Measurements from ENCODE around the gene PRCP.

PRCP gene

DNA sequence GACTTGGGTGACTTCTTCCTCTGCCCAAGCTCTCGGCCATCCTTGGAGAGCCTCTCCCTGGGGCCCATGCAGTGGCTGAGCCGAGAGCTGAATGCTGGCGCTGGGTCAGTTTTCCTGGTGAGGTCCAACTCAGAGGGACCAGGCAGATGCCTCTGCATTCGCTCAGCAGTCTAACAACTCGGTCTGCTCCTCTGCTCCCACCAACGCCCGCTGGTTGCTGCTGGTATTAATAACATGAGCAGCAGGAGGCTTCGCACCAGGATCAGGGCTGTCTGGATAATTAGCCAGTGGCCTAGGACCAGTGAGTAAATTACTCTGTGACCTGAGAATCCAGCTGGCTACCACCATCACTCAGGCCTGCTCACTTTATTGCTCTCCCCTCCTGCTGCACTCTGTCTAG is 88.9 kb downstream of the PRCP start:
- H3F3A ChIP-seq (ENCODE audit: insufficient read depth) = no peaks in the 10 kb centered on the region
- H3K4me2 ChIP-seq (ENCODE audit: low read depth, low read length, poor library complexity, severe bottlenecking) = no peak overlapping the region
- no peak overlapping the region for H3K27ac ChIP-seq (ENCODE audit: low read depth, low read length)
- TF ChIP-seq, protein P1, sequence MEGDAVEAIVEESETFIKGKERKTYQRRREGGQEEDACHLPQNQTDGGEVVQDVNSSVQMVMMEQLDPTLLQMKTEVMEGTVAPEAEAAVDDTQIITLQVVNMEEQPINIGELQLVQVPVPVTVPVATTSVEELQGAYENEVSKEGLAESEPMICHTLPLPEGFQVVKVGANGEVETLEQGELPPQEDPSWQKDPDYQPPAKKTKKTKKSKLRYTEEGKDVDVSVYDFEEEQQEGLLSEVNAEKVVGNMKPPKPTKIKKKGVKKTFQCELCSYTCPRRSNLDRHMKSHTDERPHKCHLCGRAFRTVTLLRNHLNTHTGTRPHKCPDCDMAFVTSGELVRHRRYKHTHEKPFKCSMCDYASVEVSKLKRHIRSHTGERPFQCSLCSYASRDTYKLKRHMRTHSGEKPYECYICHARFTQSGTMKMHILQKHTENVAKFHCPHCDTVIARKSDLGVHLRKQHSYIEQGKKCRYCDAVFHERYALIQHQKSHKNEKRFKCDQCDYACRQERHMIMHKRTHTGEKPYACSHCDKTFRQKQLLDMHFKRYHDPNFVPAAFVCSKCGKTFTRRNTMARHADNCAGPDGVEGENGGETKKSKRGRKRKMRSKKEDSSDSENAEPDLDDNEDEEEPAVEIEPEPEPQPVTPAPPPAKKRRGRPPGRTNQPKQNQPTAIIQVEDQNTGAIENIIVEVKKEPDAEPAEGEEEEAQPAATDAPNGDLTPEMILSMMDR (IDR thresholded peaks at IDR 0.05; ENCODE audit: insufficient read depth, low read length, poor library complexity, severe bottlenecking) = no peak
- no peak for TF ChIP-seq EZH2phosphoT487 (conservative IDR thresholded peaks at IDR 0.05; ENCODE audit: low read length)
- H4K20me1 ChIP-seq (ENCODE audit: low read depth, low read length) = no peaks in the 10 kb centered on the region
- no peak overlapping the region for H2AFZ ChIP-seq (ENCODE audit: low read depth, low read length, severe bottlenecking)
- no peaks in the 10 kb centered on the region for H3K36me3 ChIP-seq (ENCODE audit: low read length)
- no peaks in the 10 kb centered on the region for H3K9me3 ChIP-seq (ENCODE audit: insufficient read depth, low read length)
- H3K9me2 ChIP-seq (replicated peaks; ENCODE audit: insufficient read depth, low read length) = no peaks in the 10 kb centered on the region
- H3K4me3 ChIP-seq (ENCODE audit: insufficient read depth, low read length, poor library complexity, severe bottlenecking) = no peak overlapping the region
- H3K9ac ChIP-seq (ENCODE audit: low read length) = no peak overlapping the region
- no peaks in the 10 kb centered on the region for H3K79me2 ChIP-seq (ENCODE audit: insufficient read depth, low read length)
- no peaks in the 10 kb centered on the region for H3K27me3 ChIP-seq (ENCODE audit: low read length)

DNA sequence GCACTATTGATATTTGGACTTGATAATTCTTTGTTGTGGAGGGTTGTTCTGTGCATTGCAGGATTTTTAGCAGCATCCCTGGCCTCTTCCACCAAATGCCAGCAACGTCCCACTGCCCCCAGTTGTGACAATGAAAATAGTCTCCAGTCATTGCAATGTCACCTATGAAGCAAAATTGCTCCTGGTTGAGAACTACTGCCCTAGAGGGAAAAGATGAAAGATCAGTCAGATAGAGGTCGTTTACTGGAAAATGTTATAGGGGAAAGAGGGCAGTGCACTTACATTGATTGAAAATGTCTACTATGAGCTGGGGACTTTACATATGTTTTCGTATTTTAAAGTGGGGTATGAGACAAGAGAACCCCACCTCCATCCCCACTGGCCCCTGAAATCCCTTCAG is 89.5 kb downstream of the PRCP start:
- TF ChIP-seq, protein P1 (IDR thresholded peaks at IDR 0.05; ENCODE audit: insufficient read depth, low read length, poor library complexity, severe bottlenecking) = no peak
- TF ChIP-seq EZH2phosphoT487 (conservative IDR thresholded peaks at IDR 0.05; ENCODE audit: low read length) = no peak
- Histone ChIP-seq H3K9ac (ENCODE audit: low read length) (no peak overlapping the region), H2AFZ (ENCODE audit: low read depth, low read length, severe bottlenecking) (no peak overlapping the region), H3K79me2 (ENCODE audit: insufficient read depth, low read length) (no peaks in the 10 kb centered on the region), H3K27me3 (ENCODE audit: low read length) (no peaks in the 10 kb centered on the region), H3K4me3 (ENCODE audit: insufficient read depth, low read length, poor library complexity, severe bottlenecking) (no peak overlapping the region), H3K36me3 (ENCODE audit: low read length) (no peaks in the 10 kb centered on the region), H3F3A (ENCODE audit: insufficient read depth) (no peaks in the 10 kb centered on the region), H3K9me3 (ENCODE audit: insufficient read depth, low read length) (no peaks in the 10 kb centered on the region), H4K20me1 (ENCODE audit: low read depth, low read length) (no peaks in the 10 kb centered on the region), H3K4me2 (ENCODE audit: low read depth, low read length, poor library complexity, severe bottlenecking) (no peak overlapping the region), H3K27ac (ENCODE audit: low read depth, low read length) (no peak overlapping the region), H3K9me2 (replicated peaks; ENCODE audit: insufficient read depth, low read length) (no peaks in the 10 kb centered on the region)

DNA sequence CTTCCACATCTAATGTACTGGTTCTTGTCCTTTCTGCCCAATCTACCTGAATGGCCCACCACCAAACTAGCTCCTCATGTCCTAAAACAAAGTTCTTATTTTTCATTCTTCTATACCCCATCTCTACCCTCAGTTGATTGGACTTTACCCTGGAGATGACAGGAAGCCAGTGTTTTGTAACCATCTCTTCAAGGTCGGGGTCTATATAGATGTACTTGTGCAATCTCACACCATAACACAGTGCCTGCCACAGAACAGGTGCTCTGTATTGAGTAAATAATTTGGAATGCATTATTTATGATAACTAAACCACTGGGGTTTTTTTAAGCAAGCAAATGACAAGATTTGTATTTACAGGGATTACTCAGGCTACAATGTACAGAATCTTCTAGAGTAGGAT is 89.9 kb downstream of the PRCP start:
- H3K27ac ChIP-seq (ENCODE audit: low read depth, low read length) = no peak overlapping the region
- TF ChIP-seq EZH2phosphoT487 (conservative IDR thresholded peaks at IDR 0.05; ENCODE audit: low read length) = no peak
- TF ChIP-seq, protein P1 (IDR thresholded peaks at IDR 0.05; ENCODE audit: insufficient read depth, low read length, poor library complexity, severe bottlenecking) = no peak
- no peak overlapping the region for H3K4me2 ChIP-seq (ENCODE audit: low read depth, low read length, poor library complexity, severe bottlenecking)
- no peak overlapping the region for H2AFZ ChIP-seq (ENCODE audit: low read depth, low read length, severe bottlenecking)
- no peaks in the 10 kb centered on the region for H3K79me2 ChIP-seq (ENCODE audit: insufficient read depth, low read length)
- H3K4me3 ChIP-seq (ENCODE audit: insufficient read depth, low read length, poor library complexity, severe bottlenecking) = no peak overlapping the region
- H3F3A ChIP-seq (ENCODE audit: insufficient read depth) = no peaks in the 10 kb centered on the region
- H3K27me3 ChIP-seq (ENCODE audit: low read length) = no peaks in the 10 kb centered on the region
- no peaks in the 10 kb centered on the region for H3K9me2 ChIP-seq (replicated peaks; ENCODE audit: insufficient read depth, low read length)
- H4K20me1 ChIP-seq (ENCODE audit: low read depth, low read length) = no peaks in the 10 kb centered on the region
- H3K9me3 ChIP-seq (ENCODE audit: insufficient read depth, low read length) = no peaks in the 10 kb centered on the region
- no peaks in the 10 kb centered on the region for H3K36me3 ChIP-seq (ENCODE audit: low read length)
- no peak overlapping the region for H3K9ac ChIP-seq (ENCODE audit: low read length)
